HCT116 (cell line): ENCODE results near the gene ETFDH. TPM values are rescaled to one million over a fixed set of nuclear protein-coding genes. Genes with fewer than 3 reads are reported as not detected.

Experiments used
- ATAC-seq: fragments of 200-7000 bp; cut with Tn5 transposase; 2 replicates; pipeline ENCODE4 v1.9.1; 2020; ENCODE audit warnings: mild to moderate bottlenecking, moderate library complexity
- BruUV-seq: library from RNA; stranded (reverse); fragments of 400-500 nt; replicated peaks from 2 replicates; lab custom pipeline; 2021; lab: Mats Ljungman, UMichigan
- CTCF ChIA-PET: fragments of 300-600 bp; sonication (Branson Sonifier 250); formaldehyde crosslinking; loops from one replicate; lab custom pipeline; 2021; ENCODE audit warnings: antibody characterized with exemption; lab: Charles Lee
- POLR2A ChIA-PET: fragments of 300-600, 350-600 bp; sonication (Branson Sonifier 250); formaldehyde crosslinking; loops from one replicate; lab custom pipeline; 2021; ENCODE audit warnings: antibody characterized with exemption; lab: Charles Lee
- RAD21 ChIA-PET, 2 experiments: fragments of 300-600 bp; sonication (Branson Sonifier 250); formaldehyde crosslinking; loops; one replicate each; lab custom pipeline; 2023; ENCODE audit warnings: low total read pairs in 2 of 2; ENCODE audit not compliant: uncharacterized antibody in 2 of 2, unreplicated experiment in 2 of 2, low non-redundant PET in 1 of 2; lab: Charles Lee
- DNase-seq: peaks from one replicate; pipeline ENCODE4 v3.0.0-alpha.2; 2010; ENCODE audit warnings: low read depth, low spot score
- H2AFZ ChIP-seq: fragments of 200-600 bp; shearing (Covaris generic), sonication (generic); 2 replicates; pipeline ENCODE4 v1.6.1; 2017; ENCODE audit warnings: low read depth, mixed run types, mixed read lengths, antibody characterized with exemption, low read length; ENCODE audit not compliant: poor library complexity, severe bottlenecking
- H3K27ac ChIP-seq: 2 replicates; pipeline ENCODE4 v1.5.1; 2012; ENCODE audit warnings: low read depth, low read length
- H3K27me3 ChIP-seq: fragments of 200-600 bp; sonication (generic); 2 replicates; pipeline ENCODE4 v1.6.1; 2016; ENCODE audit warnings: mixed run types, low read length, mixed read lengths; ENCODE audit not compliant: insufficient read depth
- H3K36me3 ChIP-seq, 2 experiments: fragments of 200-500 bp in 1 of 2; fragments of 200-600 bp in 1 of 2; sonication (Bioruptor generic) in 1 of 2; sonication (generic) in 1 of 2; 2 replicates each; pipeline versions ENCODE4 v1.5.1 to v1.6.1; 2014 to 2016; ENCODE audit warnings: low read length in 2 of 2, inconsistent platforms in 1 of 2, mixed read lengths in 1 of 2, mixed run types in 1 of 2; ENCODE audit not compliant: insufficient read depth in 2 of 2, control insufficient read depth in 1 of 2
- H3K4me1 ChIP-seq, 2 experiments: fragments of 200-600 bp in 1 of 2; sonication (generic) in 1 of 2; 2 replicates each; pipeline versions ENCODE4 v1.5.1 to v1.6.1; 2012 to 2017; ENCODE audit warnings: low read length in 2 of 2, inconsistent platforms in 1 of 2, mild to moderate bottlenecking in 1 of 2, mixed read lengths in 1 of 2, mixed run types in 1 of 2, moderate library complexity in 1 of 2; ENCODE audit not compliant: insufficient read depth in 2 of 2, control insufficient read depth in 1 of 2
- H3K4me2 ChIP-seq: fragments of 200-600 bp; sonication (generic); 2 replicates; pipeline ENCODE4 v1.6.1; 2017; ENCODE audit warnings: mixed run types, low read length, mixed read lengths
- H3K4me3 ChIP-seq, 2 experiments: fragments of 200-600 bp in 1 of 2; sonication (generic) in 1 of 2; replicated peaks in 1 of 2; 2 replicates each; pipeline ENCODE4 v1.5.1; 2011 to 2016; ENCODE audit warnings: low read length in 2 of 2, control low read depth in 1 of 2, low read depth in 1 of 2, mild to moderate bottlenecking in 1 of 2, mixed read lengths in 1 of 2, mixed run types in 1 of 2
- H3K79me2 ChIP-seq: fragments of 200-600 bp; sonication (generic); 2 replicates; pipeline ENCODE4 v1.6.1; 2017; ENCODE audit warnings: mild to moderate bottlenecking, mixed run types, low read length, moderate library complexity, mixed read lengths; ENCODE audit not compliant: insufficient read depth
- H3K9ac ChIP-seq: fragments of 200-600 bp; sonication (generic); 2 replicates; pipeline ENCODE4 v1.6.1; 2016; ENCODE audit warnings: low read length, mixed read lengths
- H3K9me2 ChIP-seq: fragments of 200-600 bp; sonication (generic), shearing (Covaris generic); 2 replicates; pipeline ENCODE4 v1.6.1; 2017; ENCODE audit warnings: mixed run types, mild to moderate bottlenecking, moderate library complexity; ENCODE audit not compliant: insufficient read depth
- H3K9me3 ChIP-seq, 2 experiments: fragments of 200-500 bp in 1 of 2; fragments of 200-600 bp in 1 of 2; sonication (Bioruptor generic) in 1 of 2; sonication (generic) in 1 of 2; 2 replicates each; pipeline ENCODE4 v1.6.1; 2014 to 2017; ENCODE audit warnings: low read length in 2 of 2, mixed read lengths in 2 of 2, inconsistent platforms in 1 of 2, low read depth in 1 of 2, mild to moderate bottlenecking in 1 of 2, mixed run types in 1 of 2, moderate library complexity in 1 of 2; ENCODE audit not compliant: control insufficient read depth in 1 of 2, insufficient read depth in 1 of 2
- H4K20me1 ChIP-seq: fragments of 200-600 bp; sonication (generic), shearing (Covaris generic); 2 replicates; pipeline ENCODE4 v1.6.1; 2017; ENCODE audit warnings: mixed run types, mild to moderate bottlenecking, moderate library complexity; ENCODE audit not compliant: insufficient read depth
- ATF3 ChIP-seq: IDR thresholded peaks from 2 replicates; pipeline ENCODE4 v1.6.1; 2012
- EZH2 ChIP-seq: fragments of 200-600 bp; sonication (generic); IDR thresholded peaks from 2 replicates; pipeline ENCODE4 v1.6.1; 2017; ENCODE audit warnings: antibody characterized with exemption, mixed run types
- EZH2phosphoT487 ChIP-seq: fragments of 200-600 bp; IDR thresholded peaks from 2 replicates; pipeline ENCODE4 v1.6.1; 2018; ENCODE audit warnings: antibody characterized with exemption, borderline replicate concordance
- FOSL1 ChIP-seq: IDR thresholded peaks from 2 replicates; pipeline ENCODE4 v1.6.1; 2012; ENCODE audit warnings: low read depth
- POLR2A ChIP-seq: IDR thresholded peaks from 2 replicates; pipeline ENCODE4 v1.7.0; 2011; ENCODE audit warnings: borderline replicate concordance; ENCODE audit not compliant: insufficient read depth, insufficient read length; ENCODE audit errors: extremely low read depth
- POLR2AphosphoS5 ChIP-seq: IDR thresholded peaks from 2 replicates; pipeline ENCODE4 v1.6.1; 2011; ENCODE audit warnings: mild to moderate bottlenecking, low read depth, low read length, moderate library complexity
- REST ChIP-seq: IDR thresholded peaks from 2 replicates; pipeline ENCODE4 v1.6.1; 2012; ENCODE audit warnings: low read depth
- SP1 ChIP-seq: IDR thresholded peaks from 2 replicates; pipeline ENCODE4 v1.6.1; 2012; ENCODE audit warnings: low read depth
- ZFX ChIP-seq: fragments of 450-650 bp; IDR thresholded peaks from 2 replicates; pipeline ENCODE4 v1.6.1; 2017
- intact Hi-C: fragments of 100-400 bp; cut with micrococcal nuclease; formaldehyde crosslinking; loops from 2 replicates; pipeline ENCODE4 v1.10.0; 2022
- total RNA-seq: library from RNA; stranded (reverse); gene quantifications from one replicate; pipeline ENCODE4 v1.2.1, GENCODE V29; 2021; ENCODE audit not compliant: unreplicated experiment
- TF ChIP-seq, protein P1 (sequence below): IDR thresholded peaks from 2 replicates; pipeline ENCODE4 v1.6.1; 2012

ETFDH gene
- total RNA-seq, 1 experiment from 2014 or later, result 22.2 TPM

DNA sequence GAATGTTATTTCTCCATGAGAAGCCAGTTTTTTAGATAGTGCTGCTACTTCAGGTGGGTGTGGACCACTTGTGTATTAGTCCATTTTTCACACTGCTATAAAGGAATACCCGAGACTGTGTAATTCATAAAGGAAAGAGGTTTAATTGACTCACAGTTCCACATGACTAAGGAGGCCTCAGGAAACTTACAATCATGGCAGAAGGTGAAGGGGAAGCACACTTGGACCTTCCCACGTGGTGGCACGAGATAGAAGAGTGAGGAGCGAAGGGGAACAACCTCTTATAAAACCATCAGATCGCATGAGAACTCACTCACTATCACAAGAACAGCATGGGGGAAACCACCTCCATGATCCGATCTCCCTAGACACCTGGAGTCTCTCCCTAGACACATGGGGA is 54.5 kb downstream of the ETFDH start:
- CTCF ChIA-PET, result no interaction called here
- ATAC-seq (no peak), DNase-seq (no peak)
- BruUV-seq, result no TSS peak
- no peaks in the 10 kb centered on the region for H3K36me3 ChIP-seq
- no peak overlapping the region for H3K4me3 ChIP-seq
- H3K9ac ChIP-seq, result no peak overlapping the region
- H3K27me3 ChIP-seq, result peaks cover 7% of the 10 kb centered on the region; the same call in 1 of the 2 replicates
- H3K4me1 ChIP-seq, result peaks cover 2 to 17% of the 10 kb centered on the region in 2 experiments; a peak in 2 of 4 replicates
- H2AFZ ChIP-seq, result no peak overlapping the region
- no peak overlapping the region for H3K27ac ChIP-seq
- no peak overlapping the region for H3K4me2 ChIP-seq
- RAD21 ChIA-PET, result no interaction called here
- peaks cover 16% of the 10 kb centered on the region for H3K79me2 ChIP-seq
- POLR2A ChIA-PET, result no interaction called here
- H3K9me3 ChIP-seq, result no peaks in the 10 kb centered on the region
- intact Hi-C loops, result no loop called here
- H3K9me2 ChIP-seq, result no peaks in the 10 kb centered on the region
- TF ChIP-seq EZH2, result no peak
- TF ChIP-seq EZH2phosphoT487, result no peak
- no peak for TF ChIP-seq POLR2A
- no peak for TF ChIP-seq SP1
- TF ChIP-seq ATF3, result no peak
- no peak for TF ChIP-seq POLR2AphosphoS5
- TF ChIP-seq ZFX, result no peak
- no peak for TF ChIP-seq FOSL1
- TF ChIP-seq, protein P1, sequence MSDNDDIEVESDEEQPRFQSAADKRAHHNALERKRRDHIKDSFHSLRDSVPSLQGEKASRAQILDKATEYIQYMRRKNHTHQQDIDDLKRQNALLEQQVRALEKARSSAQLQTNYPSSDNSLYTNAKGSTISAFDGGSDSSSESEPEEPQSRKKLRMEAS, result no peak
- no peak for TF ChIP-seq REST
- no peaks in the 10 kb centered on the region for H4K20me1 ChIP-seq
